ENCODE measurements around the gene BANF1. TPM values are rescaled to one million over a fixed set of nuclear protein-coding genes. Genes with fewer than 3 reads are reported as not detected.

Gene BANF1
- total and polyA plus RNA-seq, 4 donors = 10.7 to 100.0 (median 47.0) TPM

DNA sequence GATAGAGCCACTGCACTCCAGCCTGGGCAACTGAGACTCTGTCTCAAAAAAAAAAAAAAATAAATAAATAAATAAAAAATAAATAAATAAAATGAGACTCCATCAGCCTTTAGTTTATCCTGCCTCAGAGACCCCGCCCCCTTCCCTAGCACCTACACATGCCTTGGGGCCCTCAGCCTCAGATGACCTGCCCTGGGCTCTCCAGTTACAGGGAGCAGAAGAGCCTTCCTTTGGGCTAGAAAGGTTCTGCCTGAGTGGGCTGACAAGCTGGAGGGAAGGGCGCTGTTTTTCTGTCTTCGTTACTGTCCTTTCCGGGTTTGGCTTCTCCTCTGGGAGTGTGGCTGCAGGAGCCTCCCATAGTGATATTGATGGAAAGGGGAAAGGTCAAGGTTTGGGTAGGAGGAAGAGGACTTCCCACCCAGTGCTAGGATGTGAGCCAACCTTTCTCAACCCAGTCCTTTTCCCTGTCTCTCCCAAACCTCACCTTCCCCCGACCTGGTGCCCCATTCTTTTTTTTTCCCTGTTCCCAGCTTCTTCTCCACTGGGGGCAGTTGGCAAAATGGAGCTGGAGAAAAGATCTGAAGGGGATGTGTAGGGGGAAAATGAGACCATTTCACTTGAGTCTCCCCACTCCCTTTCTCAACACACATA lies 48.4 kb downstream of the BANF1 start:
- Histone ChIP-seq H3K36me3 (ENCODE audit: control insufficient read depth in 4 of 4, insufficient read depth in 3 of 4, low read depth in 1 of 4, low read length in 3 of 4) (peaks cover 0 to 13% (median 4%) of the 10 kb centered on the region in 4 donors), H3K4me1 (ENCODE audit: control insufficient read depth in 4 of 4, insufficient read depth in 4 of 4, low read length in 3 of 4) (peaks cover 4 to 40% (median 27%) of the 10 kb centered on the region in 4 donors)
- no peak for DNase-seq (ENCODE audit: low spot score)

DNA sequence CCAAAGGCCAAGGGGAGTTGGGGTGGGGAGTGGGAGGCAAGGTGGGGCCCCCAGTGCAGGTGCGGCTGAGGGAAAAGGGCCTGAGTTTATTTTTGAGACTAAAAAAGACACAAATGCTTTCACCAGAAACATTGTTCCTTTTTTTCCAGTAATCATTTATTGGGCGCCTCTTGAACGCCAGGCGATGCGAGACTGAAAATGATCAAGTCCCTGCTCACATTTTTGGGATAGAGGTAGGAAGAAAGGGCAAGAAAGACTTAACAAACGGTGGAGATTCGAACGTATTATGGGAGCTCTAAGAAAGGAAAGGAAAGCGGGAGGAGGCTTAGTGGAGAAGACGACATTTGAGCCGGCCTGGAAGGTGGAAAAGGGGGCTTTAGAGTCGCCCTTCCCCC lies 49.1 kb downstream of the BANF1 start:
- Histone ChIP-seq H3K27me3 (ENCODE audit: control insufficient read depth in 4 of 4, insufficient read depth in 4 of 4, low read length in 3 of 4) (peaks cover 0 to 4% (median 0%) of the 10 kb centered on the region in 4 donors), H3K9ac (ENCODE audit: low read depth in 1 of 2, low read length in 2 of 2) (peak overlapping the region; percentile 45 to 91), H3K9me3 (ENCODE audit: control insufficient read depth in 4 of 4, low read length in 3 of 4) (no peaks in the 10 kb centered on the region), H3K4me1 (ENCODE audit: control insufficient read depth in 4 of 4, insufficient read depth in 4 of 4, low read length in 3 of 4) (peaks cover 4 to 41% (median 27%) of the 10 kb centered on the region in 4 donors), H3K4me3 (ENCODE audit: low read depth in 1 of 3, low read length in 3 of 3) (peak overlapping the region; percentile 46 to 62 (median 56)), H3K36me3 (ENCODE audit: control insufficient read depth in 4 of 4, insufficient read depth in 3 of 4, low read depth in 1 of 4, low read length in 3 of 4) (peaks cover 0 to 15% (median 5%) of the 10 kb centered on the region in 4 donors), H3K27ac (ENCODE audit: low read depth in 1 of 2, low read length in 2 of 2) (peak overlapping the region; percentile 55 to 80)
- WGBS = 45% methylated on average over 12 of the region's 12 CpGs
- DNase-seq (ENCODE audit: low spot score) = no peak
- no peak for TF ChIP-seq NR2F2 (IDR thresholded peaks at IDR 0.05)
- no peak for TF ChIP-seq SP1 (IDR thresholded peaks at IDR 0.05)
- no peak for TF ChIP-seq JUND (IDR thresholded peaks at IDR 0.05)
- TF ChIP-seq HNF4A (conservative IDR thresholded peaks at IDR 0.05) = no peak
- TF ChIP-seq, protein P1, sequence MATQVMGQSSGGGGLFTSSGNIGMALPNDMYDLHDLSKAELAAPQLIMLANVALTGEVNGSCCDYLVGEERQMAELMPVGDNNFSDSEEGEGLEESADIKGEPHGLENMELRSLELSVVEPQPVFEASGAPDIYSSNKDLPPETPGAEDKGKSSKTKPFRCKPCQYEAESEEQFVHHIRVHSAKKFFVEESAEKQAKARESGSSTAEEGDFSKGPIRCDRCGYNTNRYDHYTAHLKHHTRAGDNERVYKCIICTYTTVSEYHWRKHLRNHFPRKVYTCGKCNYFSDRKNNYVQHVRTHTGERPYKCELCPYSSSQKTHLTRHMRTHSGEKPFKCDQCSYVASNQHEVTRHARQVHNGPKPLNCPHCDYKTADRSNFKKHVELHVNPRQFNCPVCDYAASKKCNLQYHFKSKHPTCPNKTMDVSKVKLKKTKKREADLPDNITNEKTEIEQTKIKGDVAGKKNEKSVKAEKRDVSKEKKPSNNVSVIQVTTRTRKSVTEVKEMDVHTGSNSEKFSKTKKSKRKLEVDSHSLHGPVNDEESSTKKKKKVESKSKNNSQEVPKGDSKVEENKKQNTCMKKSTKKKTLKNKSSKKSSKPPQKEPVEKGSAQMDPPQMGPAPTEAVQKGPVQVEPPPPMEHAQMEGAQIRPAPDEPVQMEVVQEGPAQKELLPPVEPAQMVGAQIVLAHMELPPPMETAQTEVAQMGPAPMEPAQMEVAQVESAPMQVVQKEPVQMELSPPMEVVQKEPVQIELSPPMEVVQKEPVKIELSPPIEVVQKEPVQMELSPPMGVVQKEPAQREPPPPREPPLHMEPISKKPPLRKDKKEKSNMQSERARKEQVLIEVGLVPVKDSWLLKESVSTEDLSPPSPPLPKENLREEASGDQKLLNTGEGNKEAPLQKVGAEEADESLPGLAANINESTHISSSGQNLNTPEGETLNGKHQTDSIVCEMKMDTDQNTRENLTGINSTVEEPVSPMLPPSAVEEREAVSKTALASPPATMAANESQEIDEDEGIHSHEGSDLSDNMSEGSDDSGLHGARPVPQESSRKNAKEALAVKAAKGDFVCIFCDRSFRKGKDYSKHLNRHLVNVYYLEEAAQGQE (IDR thresholded peaks at IDR 0.05) = no peak
- TF ChIP-seq, protein P2, sequence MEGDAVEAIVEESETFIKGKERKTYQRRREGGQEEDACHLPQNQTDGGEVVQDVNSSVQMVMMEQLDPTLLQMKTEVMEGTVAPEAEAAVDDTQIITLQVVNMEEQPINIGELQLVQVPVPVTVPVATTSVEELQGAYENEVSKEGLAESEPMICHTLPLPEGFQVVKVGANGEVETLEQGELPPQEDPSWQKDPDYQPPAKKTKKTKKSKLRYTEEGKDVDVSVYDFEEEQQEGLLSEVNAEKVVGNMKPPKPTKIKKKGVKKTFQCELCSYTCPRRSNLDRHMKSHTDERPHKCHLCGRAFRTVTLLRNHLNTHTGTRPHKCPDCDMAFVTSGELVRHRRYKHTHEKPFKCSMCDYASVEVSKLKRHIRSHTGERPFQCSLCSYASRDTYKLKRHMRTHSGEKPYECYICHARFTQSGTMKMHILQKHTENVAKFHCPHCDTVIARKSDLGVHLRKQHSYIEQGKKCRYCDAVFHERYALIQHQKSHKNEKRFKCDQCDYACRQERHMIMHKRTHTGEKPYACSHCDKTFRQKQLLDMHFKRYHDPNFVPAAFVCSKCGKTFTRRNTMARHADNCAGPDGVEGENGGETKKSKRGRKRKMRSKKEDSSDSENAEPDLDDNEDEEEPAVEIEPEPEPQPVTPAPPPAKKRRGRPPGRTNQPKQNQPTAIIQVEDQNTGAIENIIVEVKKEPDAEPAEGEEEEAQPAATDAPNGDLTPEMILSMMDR (IDR thresholded peaks at IDR 0.05; ENCODE audit: low read depth, low read length, missing input control) = no peak
- TF ChIP-seq, protein P3, sequence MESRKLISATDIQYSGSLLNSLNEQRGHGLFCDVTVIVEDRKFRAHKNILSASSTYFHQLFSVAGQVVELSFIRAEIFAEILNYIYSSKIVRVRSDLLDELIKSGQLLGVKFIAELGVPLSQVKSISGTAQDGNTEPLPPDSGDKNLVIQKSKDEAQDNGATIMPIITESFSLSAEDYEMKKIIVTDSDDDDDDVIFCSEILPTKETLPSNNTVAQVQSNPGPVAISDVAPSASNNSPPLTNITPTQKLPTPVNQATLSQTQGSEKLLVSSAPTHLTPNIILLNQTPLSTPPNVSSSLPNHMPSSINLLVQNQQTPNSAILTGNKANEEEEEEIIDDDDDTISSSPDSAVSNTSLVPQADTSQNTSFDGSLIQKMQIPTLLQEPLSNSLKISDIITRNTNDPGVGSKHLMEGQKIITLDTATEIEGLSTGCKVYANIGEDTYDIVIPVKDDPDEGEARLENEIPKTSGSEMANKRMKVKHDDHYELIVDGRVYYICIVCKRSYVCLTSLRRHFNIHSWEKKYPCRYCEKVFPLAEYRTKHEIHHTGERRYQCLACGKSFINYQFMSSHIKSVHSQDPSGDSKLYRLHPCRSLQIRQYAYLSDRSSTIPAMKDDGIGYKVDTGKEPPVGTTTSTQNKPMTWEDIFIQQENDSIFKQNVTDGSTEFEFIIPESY (IDR thresholded peaks at IDR 0.05) = no peak

More for the DNA sequence above, 48.4 kb downstream of the BANF1 start:
- Histone ChIP-seq H3K9ac (ENCODE audit: low read depth in 1 of 2, low read length in 2 of 2) (no peak overlapping the region), H3K27me3 (ENCODE audit: control insufficient read depth in 4 of 4, insufficient read depth in 4 of 4, low read length in 3 of 4) (peaks cover 0 to 4% (median 0%) of the 10 kb centered on the region in 4 donors), H3K27ac (ENCODE audit: low read depth in 1 of 2, low read length in 2 of 2) (peak overlapping the region in 1 of 2 donors; percentile 80), H3K4me3 (ENCODE audit: low read depth in 1 of 3, low read length in 3 of 3) (no peak overlapping the region), H3K9me3 (ENCODE audit: control insufficient read depth in 4 of 4, low read length in 3 of 4) (no peaks in the 10 kb centered on the region)
- TF ChIP-seq HNF4G (IDR thresholded peaks at IDR 0.05) (no peak), SP1 (IDR thresholded peaks at IDR 0.05) (no peak), HNF4A (conservative IDR thresholded peaks at IDR 0.05) (no peak), GABPA (IDR thresholded peaks at IDR 0.05 in 1 of 2, conservative IDR thresholded peaks at IDR 0.05 in 1 of 2) (no peak), TAF1 (conservative IDR thresholded peaks at IDR 0.05) (no peak), NR2F2 (IDR thresholded peaks at IDR 0.05) (no peak), JUND (IDR thresholded peaks at IDR 0.05) (no peak), YY1 (IDR thresholded peaks at IDR 0.05) (no peak), FOXA2 (IDR thresholded peaks at IDR 0.05) (no peak), FOXA1 (IDR thresholded peaks at IDR 0.05) (no peak), RAD21 (IDR thresholded peaks at IDR 0.05) (no peak)
- TF ChIP-seq, protein P4, sequence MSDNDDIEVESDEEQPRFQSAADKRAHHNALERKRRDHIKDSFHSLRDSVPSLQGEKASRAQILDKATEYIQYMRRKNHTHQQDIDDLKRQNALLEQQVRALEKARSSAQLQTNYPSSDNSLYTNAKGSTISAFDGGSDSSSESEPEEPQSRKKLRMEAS (IDR thresholded peaks at IDR 0.05) = no peak
- TF ChIP-seq, protein P1 (IDR thresholded peaks at IDR 0.05) = no peak
- TF ChIP-seq, protein P5, sequence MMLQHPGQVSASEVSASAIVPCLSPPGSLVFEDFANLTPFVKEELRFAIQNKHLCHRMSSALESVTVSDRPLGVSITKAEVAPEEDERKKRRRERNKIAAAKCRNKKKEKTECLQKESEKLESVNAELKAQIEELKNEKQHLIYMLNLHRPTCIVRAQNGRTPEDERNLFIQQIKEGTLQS (IDR thresholded peaks at IDR 0.05) = no peak
- TF ChIP-seq, protein P3 (IDR thresholded peaks at IDR 0.05) = no peak
- WGBS = 82% methylated on average over 5 of the region's 5 CpGs
